Duodenal mucosa (tissue), 2 donors: Measurements from ENCODE around the gene HORMAD1.
"Not testable (repeated sequence)": the region's sequence is repeated elsewhere in the genome, so short reads cannot be mapped to it uniquely, and the experiment has no call there.

Experiments
- H3K27ac ChIP-seq: one replicate; pipeline ENCODE4 v1.7.0; 2013; ENCODE audit warnings: low read depth, low read length
- H3K27me3 ChIP-seq, 2 donors: one replicate each; pipeline ENCODE4 v1.7.0; 2013; ENCODE audit warnings: low read length in 2 of 2, control low read depth in 1 of 2; ENCODE audit not compliant: insufficient read depth in 2 of 2, control insufficient read depth in 1 of 2
- H3K36me3 ChIP-seq, 2 donors: one replicate each; pipeline ENCODE4 v1.7.0; 2013; ENCODE audit warnings: low read length in 2 of 2, control low read depth in 1 of 2; ENCODE audit not compliant: insufficient read depth in 2 of 2, control insufficient read depth in 1 of 2
- H3K4me1 ChIP-seq, 2 donors: one replicate each; pipeline ENCODE4 v1.7.0; 2013; ENCODE audit warnings: low read length in 2 of 2, control low read depth in 1 of 2; ENCODE audit not compliant: insufficient read depth in 2 of 2, control insufficient read depth in 1 of 2
- H3K4me3 ChIP-seq, 2 donors: one replicate each; pipeline ENCODE4 v1.7.0; 2013; ENCODE audit warnings: low read length in 2 of 2, low read depth in 1 of 2
- H3K9ac ChIP-seq, 2 donors: one replicate each; pipeline ENCODE4 v1.7.0; 2013; ENCODE audit warnings: low read length in 2 of 2, low read depth in 1 of 2
- H3K9me3 ChIP-seq, 2 donors: one replicate each; pipeline ENCODE4 v1.7.0; 2013; ENCODE audit warnings: low read length in 2 of 2, control low read depth in 1 of 2; ENCODE audit not compliant: control insufficient read depth in 1 of 2

HORMAD1 gene, protein sequence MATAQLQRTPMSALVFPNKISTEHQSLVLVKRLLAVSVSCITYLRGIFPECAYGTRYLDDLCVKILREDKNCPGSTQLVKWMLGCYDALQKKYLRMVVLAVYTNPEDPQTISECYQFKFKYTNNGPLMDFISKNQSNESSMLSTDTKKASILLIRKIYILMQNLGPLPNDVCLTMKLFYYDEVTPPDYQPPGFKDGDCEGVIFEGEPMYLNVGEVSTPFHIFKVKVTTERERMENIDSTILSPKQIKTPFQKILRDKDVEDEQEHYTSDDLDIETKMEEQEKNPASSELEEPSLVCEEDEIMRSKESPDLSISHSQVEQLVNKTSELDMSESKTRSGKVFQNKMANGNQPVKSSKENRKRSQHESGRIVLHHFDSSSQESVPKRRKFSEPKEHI

DNA sequence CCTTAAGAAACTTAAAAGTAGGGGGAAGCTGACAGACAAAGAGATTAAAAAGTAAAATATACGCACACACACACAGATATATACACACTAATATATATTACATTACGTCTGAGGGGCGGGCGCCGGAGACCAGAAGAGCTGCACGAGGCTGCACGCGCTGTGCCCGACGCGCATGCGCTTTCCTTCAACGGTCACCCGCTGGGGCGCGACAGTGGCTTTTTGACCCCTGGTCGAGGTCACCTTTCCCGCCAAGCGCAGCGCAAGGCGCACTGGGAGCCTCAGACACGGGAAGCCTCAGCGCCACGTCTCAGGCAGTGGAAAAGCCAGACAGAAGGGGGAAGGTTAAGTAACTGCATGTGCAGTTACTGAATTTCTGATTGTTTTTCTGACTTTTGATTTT is at the start of gene HORMAD1:
TSS of gene HORMAD1 (minus strand) at position 193 of the 400 bp plus-strand sequence. CDS start 1,390 bp downstream, outside the sequence.
- Histone ChIP-seq H3K4me3 (no peak within 1 kb of the TSS), H3K4me1 (no peaks in the 10 kb centered on the region), H3K27ac (no peak within 1 kb of the TSS), H3K27me3 (no peaks in the 10 kb centered on the region), H3K36me3 (no peaks in the 10 kb centered on the region), H3K9me3 (no peaks in the 10 kb centered on the region), H3K9ac (no peak within 1 kb of the TSS)

DNA sequence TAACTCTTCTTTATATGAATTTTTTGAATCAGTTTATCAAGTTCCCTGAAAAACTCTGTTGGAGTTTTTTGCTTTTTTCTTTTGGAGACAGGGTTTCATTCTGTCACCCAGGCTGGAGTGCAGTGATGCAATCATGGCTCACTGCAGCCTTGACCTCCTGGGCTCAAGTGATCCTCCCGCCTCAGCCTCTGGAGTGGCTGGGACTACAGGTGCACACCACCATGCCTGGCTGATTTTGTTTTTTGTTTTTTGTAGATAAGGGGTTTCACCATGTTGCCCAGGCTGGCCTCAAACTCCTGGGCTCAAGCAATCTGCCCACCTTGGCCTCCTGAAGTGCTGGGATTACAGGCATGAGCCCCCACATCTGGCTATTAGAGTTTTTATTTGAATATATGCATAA is 47.0 kb upstream of the HORMAD1 start:
- H3K9ac ChIP-seq, H3K36me3 ChIP-seq, H3K27ac ChIP-seq, H3K4me3 ChIP-seq, H3K9me3 ChIP-seq, H3K27me3 ChIP-seq: not testable (repeated sequence)
- H3K4me1 ChIP-seq = peaks cover 3 to 10% of the 10 kb centered on the region in 2 donors

DNA sequence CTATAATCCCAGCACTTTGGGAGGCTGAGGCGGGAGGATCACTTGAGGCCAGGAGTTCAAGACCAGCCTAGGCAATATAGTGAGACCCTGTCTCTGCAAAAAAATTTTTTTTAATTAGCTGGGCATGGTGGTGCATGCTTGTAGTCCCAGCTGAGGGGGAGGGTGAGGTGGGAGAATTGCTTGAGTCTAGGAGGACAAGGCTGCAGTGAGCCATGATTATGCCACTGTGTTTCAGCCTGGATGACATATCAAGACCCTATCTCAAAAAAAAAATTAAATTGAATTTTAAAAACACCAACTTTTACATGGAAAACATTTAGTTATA is 45.2 kb upstream of the HORMAD1 start:
- Histone ChIP-seq H3K4me3 (peak overlapping the region; percentile 69 to 79), H3K4me1 (peaks cover 3 to 10% of the 10 kb centered on the region in 2 donors), H3K9ac (peak overlapping the region in 1 of 2 donors; percentile 74)
- not testable (repeated sequence) for H3K27me3 ChIP-seq, H3K9me3 ChIP-seq, H3K36me3 ChIP-seq, H3K27ac ChIP-seq

DNA sequence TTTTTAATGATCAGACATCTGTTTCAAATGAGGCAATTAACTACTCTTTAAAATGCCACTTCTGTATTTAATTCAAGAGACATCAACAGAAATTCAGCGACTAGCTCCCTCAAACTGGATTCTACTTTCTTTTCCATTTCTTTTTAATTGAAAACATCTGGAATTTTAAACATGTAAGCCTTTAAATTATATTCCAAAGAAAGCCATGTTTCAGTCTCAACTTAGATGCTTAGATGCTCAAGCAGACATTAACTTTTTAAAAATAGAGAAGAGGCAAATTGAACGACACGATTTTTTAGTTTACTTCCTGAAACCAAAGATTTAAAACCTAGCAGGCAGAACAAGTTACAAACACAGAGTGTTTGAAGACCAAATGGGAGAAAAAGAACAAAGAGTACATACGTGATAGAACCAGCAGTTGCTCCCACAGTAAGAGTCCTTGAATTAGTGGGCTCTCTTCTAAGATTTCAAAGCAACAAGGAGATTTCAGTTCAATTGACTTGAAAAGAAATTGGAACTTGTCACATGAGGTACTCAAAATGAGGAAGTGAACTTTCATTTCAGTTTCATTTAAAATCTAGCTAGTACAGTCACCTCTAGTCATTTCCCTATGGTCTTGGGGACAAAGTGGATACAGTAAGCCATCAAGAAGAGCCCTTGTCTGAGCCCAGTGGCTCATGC is 44.7 kb upstream of the HORMAD1 start, which contains the start of gene CTSS:
TSS of gene CTSS (minus strand) at position 483 of the 681 bp plus-strand sequence. CDS start 1,015 bp downstream, outside the sequence.
- H3K36me3 ChIP-seq = peaks cover 0 to 2% of the 10 kb centered on the region in 2 donors
- H3K27ac ChIP-seq = peak within 1 kb of the TSS; percentile 44
- H3K4me3 ChIP-seq = peak within 1 kb of the TSS; percentile 69 to 79
- H3K4me1 ChIP-seq = peaks cover 3 to 10% of the 10 kb centered on the region in 2 donors
- peak within 1 kb of the TSS; percentile 68 to 74 for H3K9ac ChIP-seq
- no peaks in the 10 kb centered on the region for H3K9me3 ChIP-seq
- H3K27me3 ChIP-seq = no peaks in the 10 kb centered on the region

DNA sequence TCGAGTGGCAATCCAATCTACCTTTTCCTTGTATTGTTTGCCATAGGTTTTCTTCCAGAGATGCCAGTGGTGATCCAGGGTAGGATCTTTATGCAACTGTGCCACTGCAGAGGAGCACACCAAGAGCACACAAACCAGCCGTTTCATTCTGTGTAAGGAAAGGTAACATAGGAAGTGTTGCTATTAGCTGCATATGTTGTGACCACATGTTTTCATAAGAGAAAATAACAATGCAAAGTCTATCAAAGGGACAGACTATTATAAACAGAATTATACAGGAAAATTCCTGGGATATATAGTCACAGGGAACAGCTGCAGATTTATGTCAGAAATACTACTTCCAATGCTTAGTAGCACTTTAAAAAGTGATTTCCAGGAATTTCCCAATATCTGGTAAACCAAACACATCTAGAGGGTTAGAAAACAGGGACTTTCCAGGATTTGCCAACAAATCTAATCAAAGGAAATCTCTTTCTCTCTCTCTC is 44.0 kb upstream of the HORMAD1 start:
- Histone ChIP-seq H3K27me3 (no peaks in the 10 kb centered on the region), H3K9me3 (no peaks in the 10 kb centered on the region), H3K4me1 (peaks cover 3 to 10% of the 10 kb centered on the region in 2 donors), H3K36me3 (peaks cover 0 to 4% of the 10 kb centered on the region in 2 donors), H3K9ac (peak overlapping the region; percentile 68 to 74), H3K27ac (peak overlapping the region; percentile 5), H3K4me3 (peak overlapping the region; percentile 69 to 79)

DNA sequence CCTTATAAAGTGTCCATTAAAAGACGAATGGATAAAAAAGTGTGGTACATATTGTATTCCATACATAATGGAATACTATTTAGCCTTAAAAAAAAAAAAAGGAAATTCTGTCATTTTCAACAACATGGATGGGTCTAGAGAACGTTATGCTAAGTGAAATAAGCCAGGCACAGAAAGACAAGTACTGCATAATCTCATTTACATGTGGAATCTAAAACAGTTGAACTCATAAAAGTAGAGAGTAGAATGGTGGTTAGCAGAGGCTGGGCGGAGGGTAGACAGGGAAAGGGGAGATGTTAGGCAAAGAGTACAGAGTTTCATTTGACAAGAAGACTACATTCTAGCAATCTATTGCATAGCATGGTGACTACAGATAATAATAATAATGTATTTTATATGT is 42.3 kb upstream of the HORMAD1 start:
- Histone ChIP-seq H3K27ac (no peak overlapping the region), H3K9ac (no peak overlapping the region), H3K4me1 (peaks cover 3 to 10% of the 10 kb centered on the region in 2 donors), H3K4me3 (no peak overlapping the region), H3K9me3 (no peaks in the 10 kb centered on the region), H3K36me3 (peaks cover 0 to 4% of the 10 kb centered on the region in 2 donors), H3K27me3 (no peaks in the 10 kb centered on the region)

DNA sequence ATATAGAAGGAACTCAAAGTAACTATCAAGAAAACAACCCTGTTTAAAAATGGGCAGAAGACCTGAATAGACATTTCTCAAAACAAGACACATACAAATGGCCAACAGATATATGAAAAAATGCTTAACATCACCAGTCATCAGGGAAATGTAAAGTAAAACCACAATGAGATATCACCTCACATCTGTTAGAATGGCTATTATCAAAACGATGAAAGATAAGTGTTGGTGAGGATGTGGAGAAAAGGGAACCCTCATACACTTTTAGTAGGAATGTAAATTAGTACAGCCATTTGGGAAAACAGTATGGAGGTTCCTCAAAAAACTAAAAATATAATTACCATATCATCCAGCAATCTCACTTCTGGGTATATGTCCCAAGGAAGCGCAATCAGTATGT is 41.9 kb upstream of the HORMAD1 start:
- no peak overlapping the region for H3K27ac ChIP-seq
- peaks cover 3 to 9% of the 10 kb centered on the region in 2 donors for H3K36me3 ChIP-seq
- H3K4me3 ChIP-seq = no peak overlapping the region

GRCh38 chr1:150761801-150762200 is 41.1 kb upstream of the HORMAD1 start:
- Histone ChIP-seq H3K4me3 (no peak overlapping the region), H3K9me3 (no peaks in the 10 kb centered on the region), H3K27me3 (no peaks in the 10 kb centered on the region), H3K27ac (no peak overlapping the region), H3K9ac (no peak overlapping the region), H3K36me3 (peaks cover 8 to 9% of the 10 kb centered on the region in 2 donors), H3K4me1 (peaks cover 3 to 10% of the 10 kb centered on the region in 2 donors)

More for the DNA sequence above, 41.9 kb upstream of the HORMAD1 start:
- Histone ChIP-seq H3K27me3 (no peaks in the 10 kb centered on the region), H3K4me1 (peaks cover 3 to 10% of the 10 kb centered on the region in 2 donors), H3K9me3 (no peaks in the 10 kb centered on the region), H3K9ac (no peak overlapping the region)

DNA sequence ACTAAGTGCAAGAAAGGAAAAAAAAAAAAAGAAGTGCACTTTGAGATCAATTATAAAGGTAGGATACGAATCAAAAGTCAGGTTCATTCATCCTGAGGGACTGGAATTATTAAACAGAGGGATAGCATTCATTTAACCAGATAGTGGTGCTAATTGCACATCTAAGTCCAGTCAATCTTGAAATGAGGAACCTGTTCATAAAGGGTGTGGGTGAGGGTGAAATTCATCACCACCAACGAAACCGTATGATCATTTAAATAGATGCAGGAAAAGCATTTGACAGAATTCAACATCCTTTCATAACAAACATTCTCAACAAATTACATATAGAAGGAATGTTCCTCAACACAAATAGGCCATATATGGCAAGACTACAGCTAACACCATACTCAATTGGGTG is 39.3 kb upstream of the HORMAD1 start:
- Histone ChIP-seq H3K4me1 (peaks cover 3 to 10% of the 10 kb centered on the region in 2 donors), H3K9ac (no peak overlapping the region), H3K27me3 (no peaks in the 10 kb centered on the region), H3K36me3 (peaks cover 13 to 20% of the 10 kb centered on the region in 2 donors), H3K27ac (no peak overlapping the region), H3K4me3 (no peak overlapping the region), H3K9me3 (no peaks in the 10 kb centered on the region)

GRCh38 chr1:150753416-150753815 is 32.7 kb upstream of the HORMAD1 start:
- Histone ChIP-seq H3K9me3 (no peaks in the 10 kb centered on the region), H3K4me3 (no peak overlapping the region), H3K36me3 (peaks cover 21 to 65% of the 10 kb centered on the region in 2 donors), H3K27ac (no peak overlapping the region), H3K27me3 (no peaks in the 10 kb centered on the region), H3K9ac (no peak overlapping the region), H3K4me1 (peaks cover 0 to 3% of the 10 kb centered on the region in 2 donors)
